HepG2 (cell line): Measurements from ENCODE around the gene NUF2. TPM values are rescaled to one million over a fixed set of nuclear protein-coding genes. Genes with fewer than 3 reads are reported as not detected.

Experiments used
- ATAC-seq: fragments of 200-7000 bp; cut with Tn5 transposase; 3 replicates; pipeline ENCODE4 v1.9.1; 2020; ENCODE audit warnings: mild to moderate bottlenecking, moderate library complexity
- BruUV-seq: library from RNA; stranded (reverse); fragments of 400-500 nt; replicated peaks from 2 replicates; lab custom pipeline; 2021; lab: Mats Ljungman, UMichigan
- CTCF ChIA-PET: fragments of 300-600 bp; formaldehyde crosslinking; extraction: SDS; loops from one replicate; lab custom pipeline; 2021; ENCODE audit warnings: low total read pairs, inconsistent platforms, low intra/inter-chr PET ratio; lab: Yijun Ruan, JAX
- POLR2A ChIA-PET: fragments of 350-600 bp; sonication (Branson Sonifier 250); formaldehyde crosslinking; loops from one replicate; lab custom pipeline; 2020; ENCODE audit warnings: antibody characterized with exemption, inconsistent platforms; lab: Yijun Ruan, JAX
- DNase-seq: peaks from one replicate; pipeline ENCODE4 v3.0.0-alpha.2; 2015; ENCODE audit warnings: low spot score
- FAIRE-seq: peaks from 3 replicates; lab custom pipeline; 2011; peaks lifted over from hg19 to GRCh38; lab: Jason Lieb, UNC
- H2AFZ ChIP-seq: one replicate; pipeline ENCODE4 v1.6.1; 2011; ENCODE audit warnings: low read length, inconsistent platforms
- H3K27ac ChIP-seq: fragments of 300-600 bp; 3 replicates; pipeline ENCODE4 v1.8.0; 2011; ENCODE audit warnings: mixed run types, mild to moderate bottlenecking, mixed read lengths, low read length, inconsistent platforms; ENCODE audit not compliant: insufficient read depth; ENCODE audit errors: extremely low read length
- H3K27me3 ChIP-seq, 2 experiments: fragments of 200-600 bp in 1 of 2; 2 replicates in 1 of 2; 3 replicates in 1 of 2; pipeline versions ENCODE4 v1.6.0 to v1.8.0; 2011; ENCODE audit warnings: low read length in 2 of 2, mild to moderate bottlenecking in 2 of 2, moderate library complexity in 2 of 2, inconsistent platforms in 1 of 2; ENCODE audit not compliant: insufficient read depth in 2 of 2, control insufficient read depth in 1 of 2
- H3K36me3 ChIP-seq, 2 experiments: fragments of 200-600 bp in 1 of 2; replicated peaks in 1 of 2; 2 replicates in 1 of 2; 3 replicates in 1 of 2; pipeline versions ENCODE4 v1.5.1 to v1.8.0; 2011; ENCODE audit warnings: low read length in 2 of 2, inconsistent platforms in 1 of 2; ENCODE audit not compliant: insufficient read depth in 2 of 2, control insufficient read depth in 1 of 2
- H3K4me1 ChIP-seq: 2 replicates; pipeline ENCODE4 v1.5.1; 2012; ENCODE audit warnings: low read length, inconsistent platforms; ENCODE audit not compliant: insufficient read depth
- H3K4me2 ChIP-seq: 2 replicates; pipeline ENCODE4 v1.6.0; 2011; ENCODE audit warnings: low read depth, low read length, inconsistent platforms
- H3K4me3 ChIP-seq, 3 experiments: fragments of 200-600 bp in 1 of 3; sonication (generic), shearing (Covaris generic) in 1 of 3; replicated peaks in 1 of 3; 2 replicates each; pipeline ENCODE4 v1.5.1; 2011 to 2016; ENCODE audit warnings: low read length in 3 of 3, inconsistent platforms in 2 of 3, low read depth in 2 of 3, mild to moderate bottlenecking in 2 of 3, control low read depth in 1 of 3, mixed read lengths in 1 of 3; ENCODE audit not compliant: insufficient read depth in 1 of 3
- H3K79me2 ChIP-seq: one replicate; pipeline ENCODE4 v1.6.1; 2011; ENCODE audit warnings: low read length, inconsistent platforms; ENCODE audit not compliant: insufficient read depth
- H3K9ac ChIP-seq: 2 replicates; pipeline ENCODE4 v1.6.0; 2011; ENCODE audit warnings: mild to moderate bottlenecking, low read depth, low read length, inconsistent platforms; ENCODE audit not compliant: insufficient read depth
- H3K9me3 ChIP-seq: 2 replicates; pipeline ENCODE4 v1.5.1; 2012; ENCODE audit warnings: mild to moderate bottlenecking, low read length
- H4K20me1 ChIP-seq: 2 replicates; pipeline ENCODE4 v1.6.0; 2011; ENCODE audit warnings: inconsistent platforms, mild to moderate bottlenecking, low read length, moderate library complexity; ENCODE audit not compliant: insufficient read depth
- GABPB1 ChIP-seq: IDR thresholded peaks from 2 replicates; pipeline ENCODE4 v1.6.1; 2016; ENCODE audit warnings: mild to moderate bottlenecking, missing genetic modification reagents, moderate library complexity, missing compliant biosample characterization
- GMEB1 ChIP-seq: sonication (generic); formaldehyde crosslinking; IDR thresholded peaks from 2 replicates; pipeline ENCODE4 v1.5.1; 2020; ENCODE audit warnings: missing genetic modification reagents, mild to moderate bottlenecking, borderline replicate concordance
- ZFP36L2 ChIP-seq: sonication (generic); formaldehyde crosslinking; IDR thresholded peaks from 2 replicates; pipeline ENCODE4 v1.4.0; 2020; ENCODE audit warnings: missing genetic modification reagents
- ZNF740 ChIP-seq: sonication (generic); formaldehyde crosslinking; IDR thresholded peaks from 2 replicates; pipeline ENCODE4 v1.4.0; 2020; ENCODE audit warnings: missing genetic modification reagents
- WGBS: methylation state at CpG from one replicate; pipeline ENCODE4 v1.1.6; 2017; ENCODE audit warnings: low lambda C conversion rate; 5-methylcytosine and 5-hydroxymethylcytosine counted together
- in situ Hi-C: cut with HindIII; loops from 2 replicates; pipeline ENCODE4 v1.10.0; 2017; ENCODE audit warnings: low pct_unique_long_range_greater_than_20kb; ENCODE audit not compliant: extremely low pct_ligation_motif_present
- intact Hi-C: fragments of 100-400 bp; cut with micrococcal nuclease; formaldehyde crosslinking; loops from one replicate; pipeline ENCODE4 v1.10.0; 2022; ENCODE audit not compliant: unreplicated experiment
- polyA plus RNA-seq, 8 experiments: library from polyadenylated mRNA; depleted of rRNA in 3 of 8; stranded (reverse) in 7 of 8; unstranded in 1 of 8; fragments of >200 nt; fragmentation: Illumina TruSeq in 4 of 8; extraction: Trizol in 4 of 8; gene quantifications; 2 replicates each; pipeline versions ENCODE4 v1.2.1 to v1.2.3, GENCODE V29; 2011 to 2016; ENCODE audit warnings: low read depth in 4 of 8, missing spikeins in 1 of 8, mixed read lengths in 1 of 8; ENCODE audit not compliant: insufficient read depth in 1 of 8
- total RNA-seq, 5 experiments: library from RNA; depleted of rRNA; stranded (reverse); fragments of >200 nt; fragmentation: Illumina TruSeq; extraction: Trizol; gene quantifications; 2 replicates each; pipeline ENCODE4 v1.2.3, GENCODE V29; 2016; ENCODE audit warnings: low read depth in 1 of 5
- TF ChIP-seq, protein P1 (sequence below): IDR thresholded peaks from 2 replicates; pipeline ENCODE4 v1.6.1; 2012; ENCODE audit warnings: inconsistent platforms
- TF ChIP-seq, protein P2 (sequence below): sonication (generic); formaldehyde crosslinking; IDR thresholded peaks from 2 replicates; pipeline ENCODE4; 2020; ENCODE audit warnings: missing genetic modification reagents, mild to moderate bottlenecking, borderline replicate concordance

NUF2 gene
- total and polyA plus RNA-seq, 2 of the 13 experiments (the other 11 are each of a cell fraction or from before 2014, with no cell fraction given): 26.0 to 39.4 TPM

GRCh38 chr1:163273766-163274441, 47.9 kb upstream of the NUF2 start:
- no peaks in the 10 kb centered on the region for H3K27me3 ChIP-seq
- POLR2A ChIA-PET: no interaction called here
- no peak for TF ChIP-seq GMEB1 (CRISPR knock-in tag)
- TF ChIP-seq, protein P1, sequence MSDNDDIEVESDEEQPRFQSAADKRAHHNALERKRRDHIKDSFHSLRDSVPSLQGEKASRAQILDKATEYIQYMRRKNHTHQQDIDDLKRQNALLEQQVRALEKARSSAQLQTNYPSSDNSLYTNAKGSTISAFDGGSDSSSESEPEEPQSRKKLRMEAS: no peak
- TF ChIP-seq, protein P2, sequence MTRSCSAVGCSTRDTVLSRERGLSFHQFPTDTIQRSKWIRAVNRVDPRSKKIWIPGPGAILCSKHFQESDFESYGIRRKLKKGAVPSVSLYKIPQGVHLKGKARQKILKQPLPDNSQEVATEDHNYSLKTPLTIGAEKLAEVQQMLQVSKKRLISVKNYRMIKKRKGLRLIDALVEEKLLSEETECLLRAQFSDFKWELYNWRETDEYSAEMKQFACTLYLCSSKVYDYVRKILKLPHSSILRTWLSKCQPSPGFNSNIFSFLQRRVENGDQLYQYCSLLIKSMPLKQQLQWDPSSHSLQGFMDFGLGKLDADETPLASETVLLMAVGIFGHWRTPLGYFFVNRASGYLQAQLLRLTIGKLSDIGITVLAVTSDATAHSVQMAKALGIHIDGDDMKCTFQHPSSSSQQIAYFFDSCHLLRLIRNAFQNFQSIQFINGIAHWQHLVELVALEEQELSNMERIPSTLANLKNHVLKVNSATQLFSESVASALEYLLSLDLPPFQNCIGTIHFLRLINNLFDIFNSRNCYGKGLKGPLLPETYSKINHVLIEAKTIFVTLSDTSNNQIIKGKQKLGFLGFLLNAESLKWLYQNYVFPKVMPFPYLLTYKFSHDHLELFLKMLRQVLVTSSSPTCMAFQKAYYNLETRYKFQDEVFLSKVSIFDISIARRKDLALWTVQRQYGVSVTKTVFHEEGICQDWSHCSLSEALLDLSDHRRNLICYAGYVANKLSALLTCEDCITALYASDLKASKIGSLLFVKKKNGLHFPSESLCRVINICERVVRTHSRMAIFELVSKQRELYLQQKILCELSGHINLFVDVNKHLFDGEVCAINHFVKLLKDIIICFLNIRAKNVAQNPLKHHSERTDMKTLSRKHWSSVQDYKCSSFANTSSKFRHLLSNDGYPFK (CRISPR knock-in tag): no peak
- TF ChIP-seq GABPB1 (CRISPR knock-in tag): no peak
- no peak for TF ChIP-seq ZNF740 (CRISPR knock-in tag)
- no peak for TF ChIP-seq ZFP36L2 (CRISPR knock-in tag)
- H3K36me3 ChIP-seq: 0 out of 5 replicates have a peak, but pooled peaks cover 0 to 3% of the 10 kb centered on the region in 2 experiments
- 97% methylated on average over 2 of the region's 2 CpGs for WGBS
- FAIRE-seq: no peak
- H3K4me2 ChIP-seq: no peak overlapping the region
- no peak overlapping the region for H3K4me3 ChIP-seq
- CTCF ChIA-PET: no interaction called here
- no peak overlapping the region for H2AFZ ChIP-seq
- no peak for ATAC-seq
- no peaks in the 10 kb centered on the region for H4K20me1 ChIP-seq
- H3K79me2 ChIP-seq: no peaks in the 10 kb centered on the region
- no peak overlapping the region for H3K9ac ChIP-seq
- in situ Hi-C loops (no loop called here), intact Hi-C loops (no loop called here)
- DNase-seq: no peak
- H3K27ac ChIP-seq: no peak overlapping the region
- H3K9me3 ChIP-seq: peaks cover 11% of the 10 kb centered on the region; the same call in 1 of the 2 replicates
- no TSS peak for BruUV-seq
- H3K4me1 ChIP-seq: peaks cover 10% of the 10 kb centered on the region
